ENCODE results near the gene ZFP1.
A peak's percentile ranks its signal among the peaks of the same experiment; 100 is the strongest.

ZFP1 gene

GRCh38 chr16:75176926-75177325, 28.6 kb downstream of the ZFP1 start:
- DNase-seq (ENCODE audit: low spot score): no peak
- no peak for TF ChIP-seq CTCF (conservative IDR thresholded peaks at IDR 0.05; ENCODE audit: low read depth)
- CTCF ChIA-PET: no interaction called here
- POLR2A ChIA-PET (ENCODE audit: low non-redundant PET): no interaction called here
- H3K27ac ChIP-seq: no peak overlapping the region

- POLR2A ChIA-PET (ENCODE audit: low non-redundant PET): no interaction called here
- CTCF ChIA-PET: no interaction called here
- no peak for DNase-seq (ENCODE audit: low spot score)
- TF ChIP-seq CTCF (conservative IDR thresholded peaks at IDR 0.05; ENCODE audit: low read depth): no peak
- no peak overlapping the region for H3K27ac ChIP-seq
Observed at GRCh38 chr16:75179208-75179607, 30.9 kb downstream of the ZFP1 start.

- ChIA-PET POLR2A (ENCODE audit: low non-redundant PET) (no interaction called here), CTCF (interaction anchor here (0.6 kb wide), 1 partner anchor 307 kb away, joined by 6 read pairs; no protein-coding TSS in a partner anchor)
- H3K27ac ChIP-seq: no peak overlapping the region
- TF ChIP-seq CTCF (conservative IDR thresholded peaks at IDR 0.05; ENCODE audit: low read depth): no peak
- DNase-seq (ENCODE audit: low spot score): no peak
Observed at GRCh38 chr16:75181630-75182029, 33.3 kb downstream of the ZFP1 start.

GRCh38 chr16:75188832-75189477, 40.6 kb downstream of the ZFP1 start:
- ChIA-PET POLR2A (ENCODE audit: low non-redundant PET) (no interaction called here), CTCF (interaction anchor here (0.9 kb wide), 1 partner anchor 327 kb away, joined by 3 read pairs; no protein-coding TSS in a partner anchor)
- DNase-seq (ENCODE audit: low spot score): peak; percentile 36
- TF ChIP-seq CTCF (conservative IDR thresholded peaks at IDR 0.05; ENCODE audit: low read depth): no peak
- no peak overlapping the region for H3K27ac ChIP-seq

- no peak for DNase-seq (ENCODE audit: low spot score)
- no peak overlapping the region for H3K27ac ChIP-seq
- ChIA-PET POLR2A (ENCODE audit: low non-redundant PET) (no interaction called here), CTCF (interaction anchor here (0.9 to 1.1 kb wide), 2 partner anchors 45 to 327 kb away, joined by 3 to 4 read pairs; no protein-coding TSS in a partner anchor)
- no peak for TF ChIP-seq CTCF (conservative IDR thresholded peaks at IDR 0.05; ENCODE audit: low read depth)
Observed at GRCh38 chr16:75189638-75190245, 41.4 kb downstream of the ZFP1 start.

- no peak for DNase-seq (ENCODE audit: low spot score)
- ChIA-PET CTCF (no interaction called here), POLR2A (ENCODE audit: low non-redundant PET) (no interaction called here)
- no peak overlapping the region for H3K27ac ChIP-seq
- no peak for TF ChIP-seq CTCF (conservative IDR thresholded peaks at IDR 0.05; ENCODE audit: low read depth)
Observed at GRCh38 chr16:75192606-75193264, 44.4 kb downstream of the ZFP1 start.
